SK-N-SH treated with all-trans-retinoic acid at 6 μM for 48 hours (cell line): ENCODE results near the gene ADIG.

Experiments used
- CSRNP3 ChIP-seq: fragments of 250-450 bp; sonication (Bioruptor Pico); IDR thresholded peaks from 2 replicates; pipeline ENCODE4 v1.5.1; 2021; ENCODE audit warnings: mild to moderate bottlenecking, moderate library complexity
- PATZ1 ChIP-seq: fragments of 250-450 bp; sonication (Bioruptor Pico); IDR thresholded peaks from 2 replicates; pipeline ENCODE4 v1.8.0; 2020; ENCODE audit warnings: mild to moderate bottlenecking, moderate library complexity, borderline replicate concordance
- POU6F1 ChIP-seq: fragments of 250-450 bp; sonication (Bioruptor Pico); IDR thresholded peaks from 2 replicates; pipeline ENCODE4 v1.8.0; 2021; ENCODE audit warnings: low read depth, mild to moderate bottlenecking, moderate library complexity, borderline replicate concordance
- RARB ChIP-seq: fragments of 250-450 bp; sonication (Bioruptor Pico); IDR thresholded peaks from 2 replicates; pipeline ENCODE4 v1.8.0; 2021; ENCODE audit warnings: mild to moderate bottlenecking, moderate library complexity
- SNAI2 ChIP-seq: fragments of 250-450 bp; sonication (Bioruptor Pico); IDR thresholded peaks from 2 replicates; pipeline ENCODE4 v1.5.0; 2020; ENCODE audit warnings: mild to moderate bottlenecking, moderate library complexity
- TCF4 ChIP-seq: fragments of 250-450 bp; sonication (Bioruptor Pico); IDR thresholded peaks from 2 replicates; pipeline ENCODE4 v1.8.0; 2021; ENCODE audit warnings: mild to moderate bottlenecking, moderate library complexity, borderline replicate concordance
- ZFP3 ChIP-seq: fragments of 250-450 bp; sonication (Bioruptor Pico); IDR thresholded peaks from 2 replicates; pipeline ENCODE4 v1.5.0; 2020; ENCODE audit warnings: mild to moderate bottlenecking, moderate library complexity
- ZNF565 ChIP-seq: fragments of 450-650 bp; formaldehyde crosslinking; conservative IDR thresholded peaks from 2 replicates; pipeline ENCODE4 v1.5.0; 2020; ENCODE audit warnings: low read depth, mild to moderate bottlenecking, moderate library complexity
- ZNF70 ChIP-seq: fragments of 450-650 bp; formaldehyde crosslinking; IDR thresholded peaks from 2 replicates; pipeline ENCODE4 v1.5.0; 2020; ENCODE audit warnings: mild to moderate bottlenecking, moderate library complexity
- ZNF8 ChIP-seq: fragments of 450-650 bp; formaldehyde crosslinking; IDR thresholded peaks from 2 replicates; pipeline ENCODE4 v1.5.0; 2020; ENCODE audit warnings: mild to moderate bottlenecking, moderate library complexity

GRCh38 chr20:38599410-38599882 lies 18.4 kb downstream of the ADIG start:
- TF ChIP-seq TCF4 (CRISPR knock-in tag): no peak
- TF ChIP-seq POU6F1 (CRISPR knock-in tag): no peak
- TF ChIP-seq ZNF8 (CRISPR knock-in tag): no peak
- no peak for TF ChIP-seq ZFP3
- TF ChIP-seq CSRNP3 (CRISPR knock-in tag): no peak
- no peak for TF ChIP-seq RARB (CRISPR knock-in tag)
- no peak for TF ChIP-seq ZNF565 (CRISPR knock-in tag)
- TF ChIP-seq PATZ1 (CRISPR knock-in tag): no peak
- no peak for TF ChIP-seq SNAI2 (CRISPR knock-in tag)
- TF ChIP-seq ZNF70 (CRISPR knock-in tag): no peak
